Myocyte (in vitro differentiated cells): ENCODE data around the gene PHF21B. TPM values are rescaled to one million over a fixed set of nuclear protein-coding genes. Genes with fewer than 3 reads are reported as not detected.
"Not testable (repeated sequence)": the region's sequence is repeated elsewhere in the genome, so short reads cannot be mapped to it uniquely, and the experiment has no call there.

ENCODE experiments used
- DNase-seq: peaks from one replicate; pipeline ENCODE4 v3.0.0-alpha.2; 2012; ENCODE audit warnings: low read depth
- total RNA-seq: library from RNA; depleted of rRNA; stranded (reverse); fragments of >200 nt; gene quantifications from 2 replicates; pipeline ENCODE4 v1.2.3, GENCODE V29; 2014

Gene PHF21B
- total RNA-seq, 1 donor from 2014 or later: 0.35 TPM

DNA sequence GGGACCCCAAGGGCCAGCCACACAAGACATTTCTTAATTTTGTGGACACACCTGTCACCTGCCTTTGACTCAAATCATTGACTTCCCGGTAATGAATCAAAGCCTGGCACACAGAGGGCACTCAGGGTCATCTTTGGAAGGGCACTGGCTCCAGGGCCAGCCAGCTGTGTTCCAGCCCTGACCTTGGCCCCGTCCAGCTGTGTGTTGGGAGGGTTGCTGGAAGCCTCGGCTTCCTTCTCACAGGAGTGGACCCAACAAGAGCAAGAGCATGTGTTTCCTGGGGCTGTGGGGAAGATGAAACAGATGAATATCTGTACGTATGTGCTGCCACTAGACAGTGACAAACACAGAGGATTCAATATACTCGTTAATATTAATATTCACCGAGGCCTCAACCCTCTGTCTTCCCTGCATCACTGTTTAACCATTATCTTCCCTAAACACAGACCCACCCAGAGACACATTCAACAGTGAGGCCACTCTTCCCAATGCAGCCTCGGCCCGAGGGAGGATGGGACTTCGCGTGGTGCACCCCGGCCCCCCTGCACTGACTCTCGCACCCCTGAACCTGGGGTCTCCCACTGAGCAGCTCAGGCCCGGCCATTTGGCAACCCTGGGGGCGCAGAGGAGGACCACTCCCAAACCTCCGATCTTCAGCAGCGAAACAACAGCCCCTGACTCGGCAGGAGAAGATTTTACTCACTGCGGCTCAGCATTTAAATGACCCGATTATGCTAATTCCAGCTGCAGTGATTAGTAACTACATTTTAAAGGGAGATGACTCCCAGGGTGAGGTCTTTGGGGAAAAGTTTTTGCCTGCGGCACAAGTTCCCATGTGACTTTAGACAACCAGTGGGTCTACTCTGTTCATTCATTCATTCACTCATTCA, 45.7 kb downstream of the PHF21B start:
- DNase-seq: no peak

DNA sequence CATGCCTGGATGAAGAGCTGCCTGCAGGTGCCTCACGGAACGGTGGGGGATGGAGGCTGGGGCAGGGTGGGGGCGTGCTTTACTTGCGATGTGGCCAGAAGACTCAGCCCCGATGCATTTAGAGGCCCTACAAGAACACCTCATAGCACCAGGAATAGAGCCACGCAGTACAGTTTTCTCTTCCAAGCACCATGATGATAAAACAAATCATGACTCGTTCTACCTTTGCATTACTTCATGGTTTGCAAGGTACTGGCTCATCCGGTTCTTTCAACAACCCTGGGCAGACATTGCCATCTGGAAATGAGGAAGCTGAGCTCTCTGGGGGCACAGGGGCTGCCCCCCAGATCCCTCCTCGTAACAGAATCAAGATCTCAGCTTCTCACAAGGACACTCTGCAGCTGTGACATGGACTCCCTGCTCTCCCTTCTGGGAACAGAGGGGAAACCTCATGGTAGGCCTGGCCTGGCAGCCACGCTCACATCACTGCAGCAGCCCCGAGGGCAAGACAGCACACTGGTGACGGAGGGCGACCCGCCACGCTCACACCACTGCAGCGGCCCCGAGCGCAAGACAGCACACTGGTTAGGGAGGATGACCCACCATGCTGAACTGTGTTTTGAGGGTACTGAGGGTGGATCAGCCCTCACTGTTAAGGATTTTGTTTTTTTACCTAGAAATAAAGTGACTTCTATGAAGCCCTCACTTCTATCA, 46.9 kb downstream of the PHF21B start:
- DNase-seq: no peak

DNA sequence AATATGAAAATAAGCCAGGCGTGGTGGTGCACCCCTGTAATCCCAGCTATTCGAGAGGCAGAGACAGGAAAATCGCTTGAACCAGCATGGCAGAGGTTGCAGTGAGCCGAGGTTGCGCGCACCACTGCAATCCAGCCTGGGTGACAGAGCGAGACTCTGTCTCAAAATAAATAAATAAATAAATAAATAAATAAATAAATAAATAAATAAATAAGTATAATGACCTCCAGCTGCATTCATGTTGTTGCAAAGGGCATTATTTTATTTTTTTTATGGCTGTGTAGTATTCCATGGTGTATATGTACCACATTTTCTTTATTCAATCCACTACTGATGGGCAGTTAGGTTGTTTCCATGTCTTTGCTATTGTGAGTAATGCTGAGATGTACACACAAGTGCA, 48.1 kb downstream of the PHF21B start:
- DNase-seq: not testable (repeated sequence)

DNA sequence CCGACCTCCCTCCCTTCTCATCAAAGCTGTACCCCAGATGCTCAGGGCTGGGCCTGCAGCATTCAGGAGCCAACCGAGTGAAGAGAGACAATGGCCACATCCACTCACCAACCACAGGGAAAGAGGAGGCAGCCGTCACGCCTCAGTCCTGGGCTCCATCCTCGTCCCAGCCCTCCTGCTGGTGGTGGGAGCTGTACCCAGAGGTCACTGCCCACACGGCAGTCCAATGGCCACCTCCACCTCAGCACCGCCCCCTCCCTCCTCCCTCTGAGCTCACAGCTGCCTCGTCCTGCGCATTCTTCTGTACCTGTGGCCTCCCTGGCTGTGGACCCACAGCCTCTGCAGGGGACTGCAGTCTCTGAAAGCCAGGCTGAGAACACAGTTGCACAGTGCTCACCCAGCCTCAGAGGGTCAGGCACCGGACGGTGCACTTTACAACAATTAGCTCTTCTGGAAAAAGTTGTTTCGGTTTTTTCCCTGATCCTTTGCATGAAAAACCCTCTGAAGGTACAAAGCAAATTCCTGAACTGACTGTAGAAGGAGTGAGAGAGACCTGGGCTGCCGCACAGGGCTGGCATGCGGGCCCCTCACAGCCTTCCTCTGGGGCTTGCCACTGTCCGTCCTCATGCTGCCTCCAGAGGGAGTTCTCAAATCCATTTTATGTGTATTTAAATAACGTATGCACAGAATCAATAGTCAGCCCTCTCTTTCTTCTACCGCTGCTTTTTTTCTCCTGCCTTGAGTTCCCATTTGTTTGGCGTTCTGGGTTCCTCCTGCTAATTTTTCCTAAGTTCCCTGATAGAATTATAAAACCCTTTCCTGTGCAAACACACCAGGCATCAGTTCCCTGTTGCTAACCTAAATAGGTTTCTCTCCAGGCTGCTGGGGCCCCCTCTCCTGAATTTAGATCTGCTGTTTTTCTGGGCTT, 52.7 kb downstream of the PHF21B start:
- DNase-seq: no peak

DNA sequence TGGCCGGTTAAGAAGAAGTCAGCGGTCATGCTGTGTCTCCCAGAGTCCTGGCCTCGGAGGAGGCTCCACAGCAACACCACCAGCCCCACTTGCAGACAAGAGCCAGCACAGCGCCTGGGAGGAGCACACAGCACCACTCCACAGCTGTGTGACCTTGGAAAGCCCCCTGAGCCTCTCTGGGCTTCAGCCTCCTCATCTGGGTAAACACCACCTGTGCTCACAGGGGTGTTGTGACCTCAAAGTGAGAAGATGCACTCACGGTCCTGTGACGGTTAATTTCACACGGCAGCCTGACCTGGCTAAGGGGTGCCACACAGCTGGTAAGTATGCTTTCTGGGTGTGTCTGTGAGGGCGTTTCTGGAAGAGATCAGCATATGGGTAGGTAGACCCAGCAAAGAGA, 54.7 kb downstream of the PHF21B start:
- DNase-seq: no peak

DNA sequence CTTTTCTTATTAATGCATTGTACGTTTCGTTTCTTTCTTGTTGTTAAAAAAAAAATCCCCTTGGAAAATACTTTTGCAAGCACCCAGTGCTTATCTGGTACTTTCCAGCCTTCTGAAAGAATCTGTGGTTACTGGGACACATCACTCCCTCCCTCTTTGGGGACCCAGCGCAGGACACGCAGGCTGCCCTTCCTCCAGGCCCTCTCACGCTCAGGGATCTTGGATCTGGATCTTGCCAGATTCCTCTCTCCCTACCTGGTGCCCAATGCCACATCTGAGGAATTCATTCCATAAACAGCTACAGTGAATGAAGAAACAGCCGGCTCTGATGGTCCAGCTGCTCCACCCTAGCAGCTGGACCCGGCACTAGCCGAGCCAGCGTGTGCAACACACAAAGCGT, 55.7 kb downstream of the PHF21B start:
- no peak for DNase-seq

DNA sequence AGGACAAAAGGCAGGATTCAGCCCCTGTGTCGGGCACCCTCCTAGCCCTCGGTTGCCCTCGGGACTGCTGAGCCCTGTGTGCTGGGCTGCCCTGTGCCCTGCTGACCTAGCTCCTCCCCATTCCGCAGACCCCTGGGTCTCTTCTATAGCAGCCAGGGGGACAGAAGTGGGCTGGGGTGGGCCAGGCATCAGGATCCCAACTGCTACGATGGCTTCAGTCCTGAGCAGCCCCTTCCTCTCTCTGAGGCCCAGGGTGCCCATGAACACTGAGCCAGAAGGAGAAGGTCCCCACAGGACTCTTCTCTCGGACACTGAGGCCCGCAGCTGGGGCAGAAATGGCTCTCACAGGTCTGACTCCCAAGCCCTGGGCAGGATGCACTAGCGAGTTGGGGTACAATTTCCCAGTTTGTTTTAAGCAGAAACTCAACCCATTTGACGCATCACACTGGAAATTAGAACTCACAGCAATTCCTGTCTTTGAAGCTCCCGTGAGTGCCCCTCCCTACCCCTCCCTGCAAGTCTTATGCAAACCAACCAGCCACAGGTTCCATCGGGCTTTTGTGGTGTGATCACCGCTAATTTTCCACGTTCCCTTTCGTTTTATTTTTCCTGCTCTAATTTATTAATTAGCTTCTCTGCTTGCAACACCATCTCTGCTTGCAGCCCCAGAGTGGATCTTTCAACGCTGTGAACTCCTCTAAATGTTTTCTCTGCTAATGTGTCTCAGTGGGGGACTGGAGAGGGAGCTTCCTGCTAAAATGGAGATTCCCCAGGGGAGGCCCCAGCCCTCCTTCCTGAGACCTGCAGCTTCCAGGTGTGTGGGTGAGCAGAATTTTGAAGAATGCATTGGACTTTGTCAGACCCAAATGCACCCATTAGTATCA, 56.7 kb downstream of the PHF21B start:
- DNase-seq: no peak

DNA sequence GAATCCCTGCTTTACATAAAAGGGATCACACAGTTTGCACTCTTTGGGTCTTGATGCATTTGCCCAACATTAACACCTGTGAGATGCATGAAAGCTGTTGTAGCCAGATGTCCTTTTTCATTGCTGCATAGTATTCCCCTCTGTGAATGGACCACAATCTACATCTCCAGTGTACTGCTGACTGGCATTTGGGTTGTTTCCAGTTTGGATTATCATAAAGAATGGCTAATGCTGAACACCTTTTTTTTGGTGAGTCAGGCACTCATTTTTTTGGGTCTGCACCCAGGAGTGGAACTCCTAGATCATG, 58.3 kb downstream of the PHF21B start:
- DNase-seq: no peak

DNA sequence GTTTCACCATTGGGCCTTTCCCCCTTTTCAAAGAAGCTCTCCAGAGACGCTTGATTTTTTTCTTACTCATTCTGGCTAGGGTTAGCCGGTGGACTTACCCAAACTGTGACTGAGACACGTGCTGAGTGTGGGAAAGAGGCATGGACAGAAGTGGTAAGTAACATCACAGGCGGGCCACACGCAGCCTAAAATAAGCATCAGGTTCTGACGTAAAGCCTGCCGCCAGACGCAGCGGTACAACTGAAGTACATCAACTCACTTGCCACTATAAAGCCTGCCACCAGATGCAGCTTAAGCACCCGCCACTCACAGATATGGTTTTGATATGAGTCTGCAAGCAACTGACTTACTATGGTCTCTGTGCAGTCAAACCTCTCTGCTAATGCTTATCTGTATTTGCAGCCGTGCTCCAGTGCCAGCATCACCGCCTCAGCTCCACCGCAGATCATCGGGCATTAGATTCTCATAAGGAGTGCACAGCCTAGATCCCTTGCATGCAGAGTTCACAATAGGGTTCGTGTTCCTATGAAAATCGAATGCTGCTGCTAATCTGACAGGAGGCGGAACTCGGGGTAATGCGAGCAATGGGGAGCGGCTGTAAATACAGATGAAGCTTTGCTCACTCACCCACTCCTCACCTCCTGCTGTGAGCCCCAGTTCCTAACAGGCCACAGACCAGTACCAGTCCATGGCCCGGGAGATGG, 58.8 kb downstream of the PHF21B start:
- DNase-seq: no peak

DNA sequence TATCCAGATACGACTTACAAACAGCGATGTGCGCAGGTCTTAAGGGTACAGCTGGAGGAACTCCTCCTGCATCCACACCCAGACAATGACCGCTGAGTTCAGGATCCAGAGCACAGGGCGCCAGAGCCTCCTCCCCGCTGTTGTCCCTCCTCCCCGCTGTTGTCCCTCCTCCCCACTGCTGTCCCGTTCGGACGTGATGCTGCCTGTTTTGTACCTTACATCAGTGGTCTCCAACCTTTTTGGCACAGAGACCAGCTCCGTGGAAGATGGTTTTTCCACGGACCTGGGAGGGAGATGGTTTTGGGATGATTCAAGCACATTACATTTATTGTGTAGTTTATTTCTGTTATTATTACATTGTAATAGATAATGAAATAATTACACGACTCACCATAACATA, 62.0 kb downstream of the PHF21B start:
- no peak for DNase-seq

DNA sequence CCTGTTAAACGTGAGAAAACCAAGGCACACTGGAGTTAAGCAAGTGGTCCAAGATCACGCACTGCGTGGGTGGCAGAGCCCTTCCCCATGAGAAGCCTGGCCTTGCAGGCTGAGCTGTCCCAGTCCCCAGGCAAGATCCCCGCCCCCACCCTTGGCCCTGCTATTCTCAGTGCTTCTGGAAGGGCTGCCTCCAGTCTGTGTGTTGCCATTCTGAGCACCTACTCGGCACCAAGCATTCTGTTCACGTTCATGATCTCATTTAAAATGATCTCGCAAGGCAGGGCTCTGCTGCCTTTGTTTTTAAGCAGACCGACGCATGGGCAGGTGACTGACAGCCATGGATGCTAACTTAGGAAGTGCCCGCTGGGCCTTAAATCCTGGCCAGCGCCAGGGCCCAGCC, 62.8 kb downstream of the PHF21B start:
- DNase-seq: no peak

DNA sequence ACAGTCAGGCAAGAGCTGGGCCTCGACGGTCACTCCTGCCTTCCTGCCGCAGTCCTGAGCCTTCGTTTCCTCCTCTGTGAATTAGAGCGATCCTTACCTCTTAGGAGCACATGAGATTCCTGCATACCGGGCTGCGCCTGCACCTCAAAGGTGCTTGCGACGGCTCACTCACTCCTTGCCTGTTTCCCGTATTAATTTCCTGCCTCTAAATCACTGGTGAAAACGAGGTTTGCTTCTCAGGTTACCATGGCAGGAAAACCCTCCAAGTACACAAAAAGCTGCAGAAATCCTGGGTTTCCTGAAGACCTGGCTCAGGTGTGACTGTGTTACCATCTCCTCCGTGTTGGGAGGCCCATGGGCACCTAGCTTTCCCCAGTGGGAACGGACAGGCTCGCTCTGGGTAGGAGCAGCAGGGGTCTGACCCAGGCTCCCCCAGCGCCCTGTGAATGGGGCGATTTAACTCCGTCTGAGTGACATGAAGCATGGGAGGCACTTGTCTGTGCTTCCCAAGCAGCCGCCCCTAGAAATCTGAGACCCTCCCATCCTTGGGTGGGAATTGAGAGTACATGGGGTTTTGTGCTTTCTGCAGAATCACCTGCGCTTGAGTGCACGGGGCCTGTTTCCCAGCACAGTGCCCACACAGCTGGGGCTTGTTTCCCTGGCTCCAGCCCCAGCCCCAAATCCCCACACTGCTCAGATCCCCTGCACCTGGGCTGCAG, 64.8 kb downstream of the PHF21B start:
- DNase-seq: no peak

DNA sequence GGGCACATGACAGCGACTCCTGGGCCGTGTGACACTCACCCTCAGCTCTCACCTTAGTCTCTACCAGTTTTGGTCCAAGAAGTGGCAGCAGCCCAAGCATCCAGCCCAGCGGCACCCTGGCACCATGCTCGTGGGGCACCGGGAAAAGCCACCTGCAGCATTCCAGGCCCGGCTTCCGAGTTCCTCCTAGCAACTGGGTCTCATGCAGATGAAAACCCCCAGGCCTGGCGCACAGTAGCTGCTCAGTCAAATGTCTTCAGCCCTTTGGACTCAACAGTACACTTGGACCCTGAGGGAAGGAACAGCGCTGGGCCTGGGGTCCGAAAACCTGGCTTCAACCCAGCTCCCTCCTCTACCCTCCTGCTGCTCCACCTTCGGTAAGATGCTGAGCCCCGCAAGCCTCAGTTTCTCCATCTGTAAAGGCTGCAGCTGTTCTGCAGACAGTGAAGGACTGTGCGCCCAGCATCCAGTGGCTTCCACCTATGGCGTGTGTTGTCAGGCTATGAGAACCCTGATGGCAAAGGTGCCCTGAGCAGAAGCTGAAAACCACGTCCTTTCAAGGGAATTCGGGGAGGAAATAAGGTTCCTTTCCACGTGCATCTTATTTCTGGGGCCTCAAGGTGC, 66.0 kb downstream of the PHF21B start:
- no peak for DNase-seq

DNA sequence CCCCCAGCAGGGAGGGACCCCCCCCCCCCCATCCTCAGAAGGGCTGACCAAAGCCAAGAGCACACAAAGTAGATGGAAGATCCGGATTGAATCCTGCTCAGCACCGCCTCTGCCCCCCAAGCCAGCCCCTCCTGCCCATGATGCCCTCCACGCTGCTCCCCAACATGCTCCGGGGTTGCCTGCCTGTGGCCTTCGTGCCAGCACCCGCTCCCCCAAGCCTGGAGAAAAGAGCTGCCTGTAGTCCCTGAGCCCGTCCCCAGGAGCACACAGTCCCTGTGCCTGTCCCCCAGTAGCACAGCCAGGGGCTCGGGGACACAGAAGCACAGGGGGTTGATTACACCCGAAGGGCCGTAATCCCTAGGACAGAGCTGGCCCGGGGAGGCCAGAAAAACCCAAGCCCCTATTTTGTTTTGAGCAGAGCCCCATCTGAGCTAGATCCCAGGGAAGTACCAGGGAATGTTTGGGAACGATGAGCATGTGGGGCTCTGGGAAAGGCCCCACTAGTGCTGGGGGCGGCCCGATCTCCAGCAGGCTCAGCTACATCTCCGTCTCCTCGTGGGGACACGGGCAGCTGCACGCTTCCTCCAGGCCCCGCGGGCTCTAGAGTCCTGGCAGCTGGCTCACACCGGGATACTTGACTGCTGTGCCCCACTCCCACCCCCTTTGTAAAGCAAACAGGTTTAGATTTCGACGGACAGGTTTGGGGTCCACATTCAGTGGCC, 66.7 kb downstream of the PHF21B start:
- no peak for DNase-seq

DNA sequence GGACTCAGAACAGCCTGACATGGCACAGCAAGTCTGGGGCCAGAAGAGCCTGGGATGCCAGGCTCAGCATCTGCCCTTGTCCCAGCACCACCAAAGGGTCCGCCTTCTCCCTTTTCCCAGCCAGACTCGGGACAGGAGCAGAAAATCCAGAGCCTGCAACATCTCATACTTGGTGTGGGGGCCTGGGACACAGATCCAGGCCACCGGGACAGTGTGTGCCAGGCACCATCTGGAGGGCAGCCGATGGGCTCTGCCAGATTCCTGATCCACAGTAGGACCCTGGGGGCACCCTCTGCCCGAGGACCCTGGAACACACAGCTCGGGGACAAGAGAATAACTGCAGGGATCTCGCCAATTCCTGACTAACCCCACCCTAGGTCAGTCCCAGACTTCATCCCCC, 67.7 kb downstream of the PHF21B start:
- DNase-seq: no peak

DNA sequence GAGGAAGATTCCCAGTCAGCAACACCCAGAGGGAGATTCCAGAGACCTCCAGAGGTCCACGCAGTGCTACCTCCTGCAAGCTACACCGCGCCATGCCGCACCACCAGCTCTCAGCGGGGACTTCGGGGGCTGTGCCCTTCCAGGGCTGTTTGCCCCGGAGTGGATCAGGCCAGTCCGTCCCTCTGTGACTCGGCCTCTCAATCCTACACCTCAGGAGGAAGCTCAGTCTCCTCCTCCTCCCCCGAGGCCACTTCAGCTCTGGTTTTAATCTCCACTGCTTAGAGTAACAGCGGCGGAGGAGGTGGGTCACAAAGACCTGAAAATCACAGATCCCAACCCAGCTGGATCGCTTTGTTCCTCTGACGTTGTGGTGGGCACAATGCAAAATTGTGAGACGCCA, 68.6 kb downstream of the PHF21B start:
- no peak for DNase-seq

DNA sequence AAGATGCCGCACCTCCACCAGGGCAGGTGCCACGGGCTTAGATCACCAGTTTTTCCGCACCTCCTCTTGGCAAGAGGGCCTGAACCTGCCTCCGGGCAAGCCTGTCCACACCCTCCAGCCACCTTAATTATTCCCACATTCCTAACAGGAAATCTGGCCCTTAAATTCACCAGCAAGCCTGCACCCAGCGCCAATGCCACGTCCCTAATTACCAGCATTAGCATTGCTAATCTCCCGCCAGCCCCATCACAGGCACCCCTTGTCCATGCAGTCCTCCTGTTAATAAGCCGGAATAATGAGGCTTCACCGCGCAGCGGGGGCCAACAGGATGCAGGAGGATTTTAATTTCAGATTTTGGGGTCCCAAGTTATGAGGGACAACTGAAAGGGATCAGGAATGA, 69.7 kb downstream of the PHF21B start:
- no peak for DNase-seq

DNA sequence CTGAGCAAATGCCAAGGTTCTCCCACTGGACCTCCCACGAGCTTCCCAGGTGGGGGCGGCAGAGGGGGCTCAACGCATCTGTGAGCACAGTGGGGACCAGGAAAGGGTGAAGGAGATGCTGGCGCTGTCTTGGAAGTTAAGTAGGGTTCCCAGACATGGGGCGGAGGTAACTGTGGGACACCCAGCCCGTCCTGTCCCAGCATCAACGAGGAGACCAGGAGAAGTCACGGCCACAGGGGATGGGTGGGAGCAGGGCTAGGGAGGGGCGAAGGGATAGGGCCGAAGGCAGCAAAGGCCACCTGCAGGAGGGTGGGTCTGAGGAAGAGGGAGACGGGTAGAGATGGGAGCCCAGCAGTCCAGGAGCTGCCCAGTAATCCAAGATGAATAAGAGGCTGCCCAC, 70.4 kb downstream of the PHF21B start:
- DNase-seq: no peak
